Hepatocyte (in vitro differentiated cells): ENCODE results near the gene DIP2C. TPM values are rescaled to one million over a fixed set of nuclear protein-coding genes. Genes with fewer than 3 reads are reported as not detected.

Source experiments
- DNase-seq: peaks from one replicate; pipeline ENCODE4 v3.0.0-alpha.2; 2016; ENCODE audit warnings: low spot score
- H2AFZ ChIP-seq: fragments of 200-600 bp; sonication (generic); 2 replicates; pipeline ENCODE4 v1.6.0; 2016; ENCODE audit warnings: antibody characterized with exemption, mild to moderate bottlenecking
- H3K27ac ChIP-seq: fragments of 200-600 bp; sonication (generic); 2 replicates; pipeline ENCODE4 v1.5.1; 2016; ENCODE audit warnings: mild to moderate bottlenecking
- H3K27me3 ChIP-seq: fragments of 200-600 bp; sonication (generic); 2 replicates; pipeline ENCODE4 v1.6.1; 2016
- H3K36me3 ChIP-seq: fragments of 200-600 bp; sonication (generic); replicated peaks from 2 replicates; pipeline ENCODE4 v1.5.1; 2016; ENCODE audit warnings: low read depth; ENCODE audit not compliant: insufficient read depth
- H3K4me1 ChIP-seq: fragments of 200-600 bp; sonication (generic); 2 replicates; pipeline ENCODE4 v1.5.1; 2016; ENCODE audit warnings: mild to moderate bottlenecking, moderate library complexity; ENCODE audit not compliant: insufficient read depth
- H3K4me2 ChIP-seq: fragments of 200-600 bp; sonication (generic); 2 replicates; pipeline ENCODE4 v1.6.0; 2016
- H3K4me3 ChIP-seq: fragments of 200-600 bp; sonication (generic); 2 replicates; pipeline ENCODE4 v1.5.1; 2016; ENCODE audit warnings: mild to moderate bottlenecking
- H3K79me2 ChIP-seq: fragments of 200-600 bp; sonication (generic); 2 replicates; pipeline ENCODE4 v1.6.0; 2017; ENCODE audit warnings: mild to moderate bottlenecking
- H3K9me2 ChIP-seq: fragments of 200-600 bp; sonication (generic); replicated peaks from 2 replicates; pipeline ENCODE4 v1.6.0; 2017; ENCODE audit warnings: mild to moderate bottlenecking; ENCODE audit not compliant: insufficient read depth
- H3K9me3 ChIP-seq: fragments of 200-600 bp; sonication (generic); 2 replicates; pipeline ENCODE4 v1.5.1; 2016; ENCODE audit warnings: low read depth, mild to moderate bottlenecking
- H4K20me1 ChIP-seq: fragments of 200-600 bp; sonication (generic); 2 replicates; pipeline ENCODE4 v1.6.0; 2016; ENCODE audit warnings: mild to moderate bottlenecking; ENCODE audit not compliant: insufficient read depth, poor library complexity, severe bottlenecking
- CTCF ChIP-seq: fragments of 200-600 bp; sonication (generic); IDR thresholded peaks from 2 replicates; pipeline ENCODE4 v1.5.1; 2016; ENCODE audit warnings: antibody characterized with exemption, mild to moderate bottlenecking; ENCODE audit not compliant: poor library complexity
- EZH2 ChIP-seq: fragments of 200-600 bp; sonication (generic); IDR thresholded peaks from 2 replicates; pipeline ENCODE4 v1.6.1; 2016; ENCODE audit warnings: antibody characterized with exemption, mild to moderate bottlenecking, borderline replicate concordance
- EZH2phosphoT487 ChIP-seq: fragments of 200-600 bp; sonication (generic); IDR thresholded peaks from one replicate; pipeline ENCODE4 v1.6.1; 2018; ENCODE audit warnings: antibody characterized with exemption, mild to moderate bottlenecking, low read depth, moderate library complexity; ENCODE audit not compliant: unreplicated experiment, severe bottlenecking
- WGBS: methylation state at CpG from one replicate; pipeline ENCODE4 v1.1.6; 2016; ENCODE audit warnings: low lambda C conversion rate; ENCODE audit errors: missing lambda C conversion rate; 5-methylcytosine and 5-hydroxymethylcytosine counted together
- polyA plus RNA-seq: library from polyadenylated mRNA; unstranded; fragments of >200 nt; fragmentation: Nextera tagmentation; extraction: Ambion mirVana; gene quantifications from 2 replicates; pipeline ENCODE4 v1.2.1, GENCODE V29; 2016
- total RNA-seq: library from RNA; depleted of rRNA; stranded (reverse); fragments of >200 nt; gene quantifications from 2 replicates; pipeline ENCODE4 v1.2.3, GENCODE V29; 2014

DIP2C gene
- total and polyA plus RNA-seq, 2 experiments from 2014 or later, result 11.1 to 12.8 TPM

- Histone ChIP-seq H2AFZ (no peak overlapping the region), H3K27me3 (no peaks in the 10 kb centered on the region), H4K20me1 (peaks cover 33% of the 10 kb centered on the region), H3K4me2 (no peak overlapping the region), H3K4me1 (no peaks in the 10 kb centered on the region), H3K36me3 (no peaks in the 10 kb centered on the region), H3K9me2 (no peaks in the 10 kb centered on the region), H3K4me3 (no peak overlapping the region), H3K79me2 (peaks cover 92% of the 10 kb centered on the region), H3K9me3 (peaks cover 2% of the 10 kb centered on the region), H3K27ac (no peak overlapping the region)
- DNase-seq, result no peak
- WGBS, result 98% methylated on average over 7 of the region's 7 CpGs
- no peak for TF ChIP-seq CTCF
- TF ChIP-seq EZH2phosphoT487, result no peak
- no peak for TF ChIP-seq EZH2
Observed at GRCh38 chr10:568848-569247, 120.6 kb downstream of the DIP2C start.

GRCh38 chr10:567869-568268 is 121.6 kb downstream of the DIP2C start:
- H3K36me3 ChIP-seq, result no peaks in the 10 kb centered on the region
- H3K9me2 ChIP-seq, result no peaks in the 10 kb centered on the region
- peaks cover 92% of the 10 kb centered on the region for H3K79me2 ChIP-seq
- no peak overlapping the region for H3K4me2 ChIP-seq
- H3K4me3 ChIP-seq, result no peak overlapping the region
- peaks cover 26% of the 10 kb centered on the region for H4K20me1 ChIP-seq
- WGBS, result 95% methylated on average over 12 of the region's 12 CpGs
- H3K4me1 ChIP-seq, result no peaks in the 10 kb centered on the region
- H3K9me3 ChIP-seq, result peaks cover 6% of the 10 kb centered on the region
- TF ChIP-seq CTCF (no peak), EZH2 (no peak), EZH2phosphoT487 (no peak)
- no peaks in the 10 kb centered on the region for H3K27me3 ChIP-seq
- DNase-seq, result no peak
- no peak overlapping the region for H2AFZ ChIP-seq
- H3K27ac ChIP-seq, result no peak overlapping the region

GRCh38 chr10:566241-566885 is 123.1 kb downstream of the DIP2C start:
- H3K4me3 ChIP-seq, result no peak overlapping the region
- no peaks in the 10 kb centered on the region for H3K27me3 ChIP-seq
- H3K4me1 ChIP-seq, result no peaks in the 10 kb centered on the region
- H3K79me2 ChIP-seq, result peaks cover 92% of the 10 kb centered on the region
- H2AFZ ChIP-seq, result no peak overlapping the region
- no peak overlapping the region for H3K27ac ChIP-seq
- WGBS, result 93% methylated on average over 22 of the region's 22 CpGs
- peak; percentile 35 for DNase-seq
- H3K4me2 ChIP-seq, result no peak overlapping the region
- TF ChIP-seq CTCF, result no peak
- TF ChIP-seq EZH2, result no peak
- H3K9me3 ChIP-seq, result peaks cover 6% of the 10 kb centered on the region
- H4K20me1 ChIP-seq, result peaks cover 12% of the 10 kb centered on the region
- no peaks in the 10 kb centered on the region for H3K36me3 ChIP-seq
- no peaks in the 10 kb centered on the region for H3K9me2 ChIP-seq
